ENCODE measurements around the gene YIPF3. TPM values are rescaled to one million over a fixed set of nuclear protein-coding genes. Genes with fewer than 3 reads are reported as not detected.

YIPF3 gene
- total and polyA plus RNA-seq, 9 of the 15 experiments (the other 6 are each of a cell fraction or from before 2014, with no cell fraction given): 27.5 to 75.3 (median 57.6) TPM

DNA sequence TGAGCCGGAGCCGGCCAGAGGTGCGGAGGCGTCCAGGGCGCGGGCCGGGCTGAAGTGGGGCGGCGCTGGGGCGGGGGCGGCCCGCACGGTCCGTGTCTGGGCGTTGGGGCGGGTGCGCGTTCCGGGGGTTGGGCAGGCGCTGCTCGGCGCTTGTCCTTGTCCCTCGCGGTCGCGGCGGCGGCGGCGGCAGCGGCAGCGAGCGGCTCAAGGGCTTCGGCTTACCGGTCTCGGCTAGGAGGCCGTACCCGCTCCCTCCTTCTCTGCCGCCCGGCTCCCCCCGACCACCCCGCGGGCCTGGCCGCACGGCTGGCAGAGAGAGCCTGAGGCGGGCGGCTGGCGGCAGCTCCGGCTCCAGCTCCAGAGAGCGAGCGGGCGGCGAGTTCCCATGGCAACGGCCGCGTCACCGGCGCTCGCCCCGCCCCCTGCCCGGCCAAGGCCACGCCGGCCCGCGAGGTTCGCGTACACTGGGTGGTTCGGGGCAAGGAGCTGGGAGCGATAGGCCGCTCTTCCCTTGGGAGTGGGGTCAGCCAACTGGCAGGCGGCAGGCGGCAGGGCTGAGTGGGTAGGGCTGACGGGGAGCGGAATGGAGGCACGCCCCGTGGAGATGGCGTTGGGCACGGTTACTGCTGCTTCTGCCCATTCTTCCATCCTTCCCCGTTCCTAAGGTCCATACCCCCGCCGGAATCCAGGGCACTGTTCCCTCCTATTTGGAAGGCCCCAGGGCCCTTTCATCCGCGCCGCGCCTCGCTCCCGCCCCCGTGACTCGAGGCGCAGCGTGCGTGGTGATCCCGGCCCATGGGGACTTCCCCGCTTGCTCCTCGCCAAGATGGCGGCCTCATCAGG lies 6.5 kb downstream of the YIPF3 start, which contains the start of gene LRRC73 (continued):
- no peak for TF ChIP-seq MAFG (tag; conservative IDR thresholded peaks at IDR 0.05)
- TF ChIP-seq MCM5 (IDR thresholded peaks at IDR 0.05; ENCODE audit: low read depth): no peak
- TF ChIP-seq BDP1 (IDR thresholded peaks at IDR 0.05; ENCODE audit: insufficient read depth, insufficient read length): no peak
- peak; percentile 87 for TF ChIP-seq CREB1 (IDR thresholded peaks at IDR 0.05)
- TF ChIP-seq CREB1 (CRISPR knock-in tag; IDR thresholded peaks at IDR 0.05): peak; percentile 89
- TF ChIP-seq, protein P1, sequence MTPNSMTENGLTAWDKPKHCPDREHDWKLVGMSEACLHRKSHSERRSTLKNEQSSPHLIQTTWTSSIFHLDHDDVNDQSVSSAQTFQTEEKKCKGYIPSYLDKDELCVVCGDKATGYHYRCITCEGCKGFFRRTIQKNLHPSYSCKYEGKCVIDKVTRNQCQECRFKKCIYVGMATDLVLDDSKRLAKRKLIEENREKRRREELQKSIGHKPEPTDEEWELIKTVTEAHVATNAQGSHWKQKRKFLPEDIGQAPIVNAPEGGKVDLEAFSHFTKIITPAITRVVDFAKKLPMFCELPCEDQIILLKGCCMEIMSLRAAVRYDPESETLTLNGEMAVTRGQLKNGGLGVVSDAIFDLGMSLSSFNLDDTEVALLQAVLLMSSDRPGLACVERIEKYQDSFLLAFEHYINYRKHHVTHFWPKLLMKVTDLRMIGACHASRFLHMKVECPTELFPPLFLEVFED (CRISPR knock-in tag; conservative IDR thresholded peaks at IDR 0.05): no peak; the same call in 1 of the 2 replicates
- TF ChIP-seq SFPQ (IDR thresholded peaks at IDR 0.05; ENCODE audit: low read depth, low read length): no peak
- no peak for TF ChIP-seq ZNF436 (CRISPR knock-in tag; IDR thresholded peaks at IDR 0.05)
- no peak for TF ChIP-seq KLF6 (CRISPR knock-in tag; IDR thresholded peaks at IDR 0.05; ENCODE audit: borderline replicate concordance)
- TF ChIP-seq POU5F1 (IDR thresholded peaks at IDR 0.05; ENCODE audit: borderline replicate concordance, low read depth, low read length, partially characterized antibody): no peak
- no peak for TF ChIP-seq THRA (IDR thresholded peaks at IDR 0.05)
- TF ChIP-seq, protein P2, sequence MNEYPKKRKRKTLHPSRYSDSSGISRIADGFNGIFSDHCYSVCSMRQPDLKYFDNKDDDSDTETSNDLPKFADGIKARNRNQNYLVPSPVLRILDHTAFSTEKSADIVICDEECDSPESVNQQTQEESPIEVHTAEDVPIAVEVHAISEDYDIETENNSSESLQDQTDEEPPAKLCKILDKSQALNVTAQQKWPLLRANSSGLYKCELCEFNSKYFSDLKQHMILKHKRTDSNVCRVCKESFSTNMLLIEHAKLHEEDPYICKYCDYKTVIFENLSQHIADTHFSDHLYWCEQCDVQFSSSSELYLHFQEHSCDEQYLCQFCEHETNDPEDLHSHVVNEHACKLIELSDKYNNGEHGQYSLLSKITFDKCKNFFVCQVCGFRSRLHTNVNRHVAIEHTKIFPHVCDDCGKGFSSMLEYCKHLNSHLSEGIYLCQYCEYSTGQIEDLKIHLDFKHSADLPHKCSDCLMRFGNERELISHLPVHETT (CRISPR knock-in tag; conservative IDR thresholded peaks at IDR 0.05 in 1 of 2, IDR thresholded peaks at IDR 0.05 in 1 of 2): 0 out of 4 replicates have a peak, but pooled peaks of 1 of the 2 experiments have one; percentile 7
- TF ChIP-seq RBFOX2 (IDR thresholded peaks at IDR 0.05; ENCODE audit: low read depth, low read length): peak; percentile 73
- no peak for TF ChIP-seq TARDBP (IDR thresholded peaks at IDR 0.05)
- no peak for TF ChIP-seq ZNF780A (CRISPR knock-in tag; IDR thresholded peaks at IDR 0.05)
- no peak for TF ChIP-seq DEAF1 (CRISPR knock-in tag; IDR thresholded peaks at IDR 0.05)
- TF ChIP-seq FOXA1 (IDR thresholded peaks at IDR 0.05; ENCODE audit: borderline replicate concordance): no peak
- TF ChIP-seq PURB (CRISPR knock-in tag; IDR thresholded peaks at IDR 0.05; ENCODE audit: low read depth): 0 out of 2 replicates have a peak, but pooled peaks have one; percentile 65
- TF ChIP-seq STAT5A (IDR thresholded peaks at IDR 0.05; ENCODE audit: borderline replicate concordance, low read length): no peak
- TF ChIP-seq TSC22D4 (tag; IDR thresholded peaks at IDR 0.05): no peak
